ENCODE data around the gene GNPTG.

GRCh38 chr16:1351582-1352362, at the start of gene GNPTG, which contains the start of gene TSR3:
- TF ChIP-seq CTCF (IDR thresholded peaks at IDR 0.05; ENCODE audit: extremely low read depth in 1 of 2, insufficient read depth in 1 of 2, low read depth in 1 of 2, low read length in 2 of 2) (no peak), MAX (IDR thresholded peaks at IDR 0.05; ENCODE audit: insufficient read depth, insufficient read length) (peak; percentile 94), POLR2A (IDR thresholded peaks at IDR 0.05; ENCODE audit: low read depth, low read length) (peak; percentile 82), POLR2AphosphoS5 (IDR thresholded peaks at IDR 0.05; ENCODE audit: insufficient read depth, low read depth, low read length) (peak; percentile 96), FOS (IDR thresholded peaks at IDR 0.05; ENCODE audit: borderline replicate concordance, insufficient read depth, low read length) (no peak)
